VCaP (cell line): ENCODE measurements around the gene RAB33B.

Source experiments
- H3K27ac ChIP-seq: fragments of 450-650 bp; 2 replicates; pipeline ENCODE4 v1.5.1; 2017
- CTCF ChIP-seq: fragments of 450-650 bp; conservative IDR thresholded peaks from 2 replicates; pipeline ENCODE4 v1.5.1; 2017; ENCODE audit warnings: mild to moderate bottlenecking, moderate library complexity

The RAB33B gene

GRCh38 chr4:139501117-139501516 lies 47.2 kb downstream of the RAB33B start:
- H3K27ac ChIP-seq: no peak overlapping the region
- TF ChIP-seq CTCF: no peak

- TF ChIP-seq CTCF: no peak
- H3K27ac ChIP-seq: no peak overlapping the region
Observed at GRCh38 chr4:139501527-139501926, 47.6 kb downstream of the RAB33B start.

GRCh38 chr4:139501927-139502899 lies 48.3 kb downstream of the RAB33B start:
- no peak overlapping the region for H3K27ac ChIP-seq
- no peak for TF ChIP-seq CTCF

GRCh38 chr4:139503622-139504166 lies 49.8 kb downstream of the RAB33B start:
- no peak for TF ChIP-seq CTCF
- H3K27ac ChIP-seq: no peak overlapping the region

GRCh38 chr4:139506774-139507173 lies 52.9 kb downstream of the RAB33B start:
- H3K27ac ChIP-seq: no peak overlapping the region
- TF ChIP-seq CTCF: no peak

- no peak for TF ChIP-seq CTCF
Observed at GRCh38 chr4:139508581-139509237, 54.8 kb downstream of the RAB33B start.

GRCh38 chr4:139509727-139510410 lies 55.9 kb downstream of the RAB33B start:
- peak overlapping the region; percentile 41 for H3K27ac ChIP-seq
- peak; percentile 67 for TF ChIP-seq CTCF

More at GRCh38 chr4:139508581-139509237, 54.8 kb downstream of the RAB33B start:
- peak overlapping the region; percentile 41 for H3K27ac ChIP-seq
